Sigmoid colon (tissue), 4 donors: ENCODE measurements around the gene TBCD.

ENCODE experiments used
- POLR2A ChIP-seq, 2 donors: fragments of 450-650 bp; IDR thresholded peaks; one replicate each; pipeline ENCODE4 v1.6.1; 2016; ENCODE audit warnings: antibody characterized with exemption in 2 of 2, mild to moderate bottlenecking in 2 of 2, moderate library complexity in 2 of 2
- POLR2AphosphoS5 ChIP-seq, 4 donors: sonication (generic); formaldehyde crosslinking; IDR thresholded peaks; one replicate each; pipeline ENCODE4 v1.6.1; 2017; ENCODE audit warnings: antibody characterized with exemption in 4 of 4
- TF ChIP-seq, protein P1 (sequence below), 4 experiments: fragments of 450-650 bp in 3 of 4; fragments of 200-600 bp in 1 of 4; IDR thresholded peaks; one replicate each; pipeline ENCODE4 v1.5.1; 2016 to 2019; ENCODE audit warnings: antibody characterized with exemption in 4 of 4, mild to moderate bottlenecking in 3 of 4, moderate library complexity in 2 of 4

DNA sequence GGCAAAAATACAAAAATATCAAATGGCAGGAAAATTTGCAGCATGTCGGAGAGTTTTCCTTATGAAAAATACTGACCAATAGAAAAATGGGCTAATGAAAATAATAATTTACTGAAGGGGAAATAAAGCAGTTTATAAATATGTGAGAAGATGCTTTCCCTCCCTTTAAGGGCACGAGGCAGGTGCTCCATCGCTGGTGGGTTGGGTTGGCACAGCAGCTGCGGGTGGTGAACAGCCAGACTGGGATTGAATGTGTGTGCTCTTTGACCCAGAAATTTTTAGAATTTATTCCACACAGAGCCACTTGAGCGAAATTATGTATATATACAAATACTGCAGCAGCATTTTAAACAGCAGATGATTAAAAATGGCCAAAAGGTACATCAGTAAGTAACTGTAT is 197.1 kb downstream of the TBCD start:
- TF ChIP-seq, protein P1, sequence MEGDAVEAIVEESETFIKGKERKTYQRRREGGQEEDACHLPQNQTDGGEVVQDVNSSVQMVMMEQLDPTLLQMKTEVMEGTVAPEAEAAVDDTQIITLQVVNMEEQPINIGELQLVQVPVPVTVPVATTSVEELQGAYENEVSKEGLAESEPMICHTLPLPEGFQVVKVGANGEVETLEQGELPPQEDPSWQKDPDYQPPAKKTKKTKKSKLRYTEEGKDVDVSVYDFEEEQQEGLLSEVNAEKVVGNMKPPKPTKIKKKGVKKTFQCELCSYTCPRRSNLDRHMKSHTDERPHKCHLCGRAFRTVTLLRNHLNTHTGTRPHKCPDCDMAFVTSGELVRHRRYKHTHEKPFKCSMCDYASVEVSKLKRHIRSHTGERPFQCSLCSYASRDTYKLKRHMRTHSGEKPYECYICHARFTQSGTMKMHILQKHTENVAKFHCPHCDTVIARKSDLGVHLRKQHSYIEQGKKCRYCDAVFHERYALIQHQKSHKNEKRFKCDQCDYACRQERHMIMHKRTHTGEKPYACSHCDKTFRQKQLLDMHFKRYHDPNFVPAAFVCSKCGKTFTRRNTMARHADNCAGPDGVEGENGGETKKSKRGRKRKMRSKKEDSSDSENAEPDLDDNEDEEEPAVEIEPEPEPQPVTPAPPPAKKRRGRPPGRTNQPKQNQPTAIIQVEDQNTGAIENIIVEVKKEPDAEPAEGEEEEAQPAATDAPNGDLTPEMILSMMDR (IDR thresholded peaks at IDR 0.05), result no peak
- TF ChIP-seq POLR2A (IDR thresholded peaks at IDR 0.05) (no peak), POLR2AphosphoS5 (IDR thresholded peaks at IDR 0.05) (no peak)
